Caco-2 (cell line): ENCODE data around the gene SORL1. TPM values are rescaled to one million over a fixed set of nuclear protein-coding genes. Genes with fewer than 3 reads are reported as not detected.

Experiments used
- BruUV-seq: library from RNA; stranded (reverse); fragments of 400-500 nt; replicated peaks from 2 replicates; lab custom pipeline; 2021; lab: Mats Ljungman, UMichigan
- CTCF ChIA-PET: fragments of 300-600 bp; sonication (Branson Sonifier 250); formaldehyde crosslinking; loops from one replicate; lab custom pipeline; 2022; ENCODE audit warnings: antibody characterized with exemption; lab: Charles Lee
- POLR2A ChIA-PET: fragments of 300-600 bp; sonication (Branson Sonifier 250); formaldehyde crosslinking; loops from one replicate; lab custom pipeline; 2022; ENCODE audit warnings: antibody characterized with exemption; lab: Charles Lee
- DNase-seq, 2 experiments: peaks; one replicate each; pipeline versions ENCODE4 v3.0.0 to v3.0.0-alpha.2; 2020 to 2022
- H3K27me3 ChIP-seq: replicated peaks from 2 replicates; pipeline ENCODE4 v1.6.0; 2011; ENCODE audit warnings: low read length; ENCODE audit not compliant: control insufficient read depth, insufficient read depth
- H3K36me3 ChIP-seq: 2 replicates; pipeline ENCODE4 v1.5.1; 2011; ENCODE audit warnings: low read length; ENCODE audit not compliant: control insufficient read depth, insufficient read depth
- H3K4me1 ChIP-seq: fragments of 250-450 bp; sonication (Bioruptor Pico); 2 replicates; pipeline ENCODE4 v1.5.1; 2020; ENCODE audit warnings: mild to moderate bottlenecking
- H3K4me3 ChIP-seq: 2 replicates; pipeline ENCODE4 v1.5.1; 2011; ENCODE audit warnings: low read depth, mild to moderate bottlenecking, control low read depth, low read length
- H3K9me3 ChIP-seq: fragments of 250-450 bp; sonication (Bioruptor Pico); 2 replicates; pipeline ENCODE4 v1.5.1; 2020; ENCODE audit warnings: mild to moderate bottlenecking, moderate library complexity
- H3K27ac Mint-ChIP-seq: one replicate; pipeline ENCODE4 v1.8.0; 2022; ENCODE audit warnings: mixed read lengths; ENCODE audit not compliant: unreplicated experiment
- H3K27me3 Mint-ChIP-seq: one replicate; pipeline ENCODE4 v1.8.0; 2022; ENCODE audit warnings: mixed read lengths; ENCODE audit not compliant: insufficient read depth, unreplicated experiment
- H3K36me3 Mint-ChIP-seq: one replicate; pipeline ENCODE4 v1.8.0; 2022; ENCODE audit warnings: mild to moderate bottlenecking, mixed read lengths; ENCODE audit not compliant: insufficient read depth, unreplicated experiment
- H3K4me1 Mint-ChIP-seq: one replicate; pipeline ENCODE4 v1.8.0; 2022; ENCODE audit warnings: low read depth, mixed read lengths; ENCODE audit not compliant: unreplicated experiment
- H3K4me3 Mint-ChIP-seq: one replicate; pipeline ENCODE4 v1.8.0; 2022; ENCODE audit warnings: mild to moderate bottlenecking, moderate library complexity, mixed read lengths; ENCODE audit not compliant: unreplicated experiment
- H3K9me3 Mint-ChIP-seq: one replicate; pipeline ENCODE4 v1.8.0; 2022; ENCODE audit warnings: mixed read lengths; ENCODE audit not compliant: unreplicated experiment
- CTCF ChIP-seq, 2 experiments: fragments of 200-600 bp in 1 of 2; IDR thresholded peaks; 1 replicate in 1 of 2; 2 replicates in 1 of 2; pipeline versions ENCODE4 v1.5.1 to v1.8.0; 2011 to 2022; ENCODE audit warnings: antibody characterized with exemption in 1 of 2, control low read depth in 1 of 2, inconsistent platforms in 1 of 2, low read depth in 1 of 2, low read length in 1 of 2, mild to moderate bottlenecking in 1 of 2, moderate library complexity in 1 of 2; ENCODE audit not compliant: insufficient read depth in 1 of 2, severe bottlenecking in 1 of 2, unreplicated experiment in 1 of 2
- intact Hi-C: fragments of 100-400 bp; cut with micrococcal nuclease; formaldehyde crosslinking; loops from one replicate; pipeline ENCODE4 v1.10.0; 2022; ENCODE audit not compliant: unreplicated experiment
- total RNA-seq: library from RNA; stranded (reverse); gene quantifications from 2 replicates; pipeline ENCODE4 v1.2.3, GENCODE V29; 2022

SORL1 gene
- total RNA-seq, 1 experiment from 2014 or later = 26.3 TPM

- Mint-ChIP-seq H3K4me3 (no peak overlapping the region), H3K27me3 (peaks cover 34% of the 10 kb centered on the region), H3K9me3 (no peaks in the 10 kb centered on the region), H3K36me3 (no peaks in the 10 kb centered on the region), H3K27ac (no peak overlapping the region), H3K4me1 (no peaks in the 10 kb centered on the region)
- POLR2A ChIA-PET = no interaction called here
- BruUV-seq = no TSS peak
- no peaks in the 10 kb centered on the region for H3K4me1 ChIP-seq
- no peak for TF ChIP-seq CTCF (IDR thresholded peaks at IDR 0.05; ENCODE audit: insufficient read depth in 1 of 2, low read depth in 1 of 2, low read length in 1 of 2, severe bottlenecking in 1 of 2, unreplicated experiment in 1 of 2)
- H3K4me3 ChIP-seq = no peak overlapping the region
- no peak for DNase-seq
- intact Hi-C loops = no loop called here
- CTCF ChIA-PET = no interaction called here
- peaks cover 3% of the 10 kb centered on the region for H3K27me3 ChIP-seq
- no peaks in the 10 kb centered on the region for H3K36me3 ChIP-seq
- H3K9me3 ChIP-seq = no peaks in the 10 kb centered on the region
Measured at GRCh38 chr11:121667836-121668235, 215.7 kb downstream of the SORL1 start.

- H3K27ac Mint-ChIP-seq = no peak overlapping the region
- no peak overlapping the region for H3K4me3 Mint-ChIP-seq
- POLR2A ChIA-PET = no interaction called here
Measured at GRCh38 chr11:121669422-121669821, 217.3 kb downstream of the SORL1 start.

GRCh38 chr11:121670266-121670665 lies 218.2 kb downstream of the SORL1 start:
- Histone ChIP-seq H3K4me1 (no peaks in the 10 kb centered on the region), H3K4me3 (no peak overlapping the region), H3K36me3 (no peaks in the 10 kb centered on the region), H3K27me3 (peaks cover 1% of the 10 kb centered on the region), H3K9me3 (no peaks in the 10 kb centered on the region)
- intact Hi-C loops = no loop called here
- Mint-ChIP-seq H3K36me3 (no peaks in the 10 kb centered on the region), H3K4me3 (no peak overlapping the region), H3K9me3 (no peaks in the 10 kb centered on the region), H3K27me3 (peaks cover 35% of the 10 kb centered on the region), H3K27ac (no peak overlapping the region), H3K4me1 (no peaks in the 10 kb centered on the region)
- no peak for TF ChIP-seq CTCF (IDR thresholded peaks at IDR 0.05; ENCODE audit: insufficient read depth in 1 of 2, low read depth in 1 of 2, low read length in 1 of 2, severe bottlenecking in 1 of 2, unreplicated experiment in 1 of 2)
- no peak for DNase-seq
- ChIA-PET POLR2A (no interaction called here), CTCF (no interaction called here)
- no TSS peak for BruUV-seq

More at GRCh38 chr11:121669422-121669821, 217.3 kb downstream of the SORL1 start:
- Histone ChIP-seq H3K9me3 (no peaks in the 10 kb centered on the region), H3K4me1 (no peaks in the 10 kb centered on the region), H3K36me3 (no peaks in the 10 kb centered on the region), H3K4me3 (no peak overlapping the region), H3K27me3 (peaks cover 3% of the 10 kb centered on the region)
- BruUV-seq = no TSS peak
- no peak for DNase-seq
- Mint-ChIP-seq H3K9me3 (no peaks in the 10 kb centered on the region), H3K27me3 (peaks cover 34% of the 10 kb centered on the region), H3K4me1 (no peaks in the 10 kb centered on the region), H3K36me3 (no peaks in the 10 kb centered on the region)
- TF ChIP-seq CTCF (IDR thresholded peaks at IDR 0.05; ENCODE audit: insufficient read depth in 1 of 2, low read depth in 1 of 2, low read length in 1 of 2, severe bottlenecking in 1 of 2, unreplicated experiment in 1 of 2) = no peak
- CTCF ChIA-PET = no interaction called here
- intact Hi-C loops = no loop called here
